GM18868 (cell line): ENCODE data around the gene IST1.

Source experiments
- ATAC-seq: cut with Tn5 transposase; IDR thresholded peaks from one replicate; pipeline ENCODE4 v1.9.1; 2021; ENCODE audit warnings: mild to moderate bottlenecking, moderate library complexity; ENCODE audit not compliant: unreplicated experiment

IST1 gene

DNA sequence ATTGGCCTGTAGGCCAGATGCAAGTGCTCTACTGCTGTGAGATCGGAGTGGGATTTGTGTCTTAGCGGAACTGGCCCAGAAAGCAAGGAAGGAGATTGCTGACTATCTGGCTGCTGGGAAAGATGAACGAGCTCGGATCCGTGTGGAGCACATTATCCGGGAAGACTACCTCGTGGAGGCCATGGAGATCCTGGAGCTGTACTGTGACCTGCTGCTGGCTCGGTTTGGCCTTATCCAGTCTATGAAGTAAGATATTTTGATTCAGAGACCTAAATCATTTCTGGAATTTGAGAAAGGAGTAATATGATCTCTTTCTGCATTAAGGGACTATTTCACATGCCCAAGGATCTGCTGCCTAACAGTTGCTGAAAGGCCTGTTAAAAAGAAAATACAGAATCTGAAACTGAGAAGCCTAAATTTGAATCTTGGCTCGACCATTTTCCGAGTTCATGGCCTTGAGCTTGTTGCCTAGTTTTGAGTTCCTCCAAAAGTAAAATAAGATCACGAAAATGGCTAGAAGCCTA is 21.1 kb downstream of the IST1 start:
- ATAC-seq: no peak

DNA sequence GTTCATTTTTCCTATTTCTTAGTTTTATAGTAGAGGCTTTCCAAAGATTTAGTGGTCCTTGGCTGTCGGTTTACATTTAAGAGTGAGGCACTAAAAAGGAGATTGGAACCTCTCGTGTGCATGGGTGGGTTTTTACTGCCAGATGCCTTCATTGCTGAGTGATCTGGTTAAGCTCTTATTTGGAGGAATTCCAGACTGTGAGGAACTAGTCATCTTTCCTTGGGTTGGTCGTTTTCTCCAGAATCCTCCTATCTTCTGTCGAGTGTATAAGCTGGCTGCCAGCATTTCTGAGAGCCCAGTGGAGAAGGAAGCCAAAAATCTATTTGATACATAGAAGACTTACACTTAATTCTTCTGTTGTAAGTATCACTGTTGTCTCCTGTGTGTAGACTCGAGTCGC is 22.6 kb downstream of the IST1 start:
- ATAC-seq: no peak

DNA sequence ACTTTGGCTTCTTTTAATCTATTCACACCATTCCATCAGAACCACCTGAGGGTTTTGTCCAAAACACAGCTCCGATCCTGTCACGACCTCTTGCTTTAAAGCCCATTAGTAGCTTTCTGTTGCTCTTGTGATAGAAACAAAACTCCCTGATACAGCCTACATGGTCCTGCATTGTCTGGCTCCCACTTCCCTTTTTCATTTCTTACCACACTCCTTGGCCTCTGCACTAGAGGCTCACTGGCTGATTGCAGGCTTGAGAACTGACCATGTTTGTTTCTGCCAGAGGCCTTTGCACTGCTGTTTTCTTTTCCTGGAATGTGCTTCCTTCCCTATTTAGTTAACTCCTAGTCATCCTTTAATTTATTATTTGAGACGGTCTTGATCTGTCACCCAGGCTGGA is 23.7 kb downstream of the IST1 start:
- peak; percentile 77 for ATAC-seq

DNA sequence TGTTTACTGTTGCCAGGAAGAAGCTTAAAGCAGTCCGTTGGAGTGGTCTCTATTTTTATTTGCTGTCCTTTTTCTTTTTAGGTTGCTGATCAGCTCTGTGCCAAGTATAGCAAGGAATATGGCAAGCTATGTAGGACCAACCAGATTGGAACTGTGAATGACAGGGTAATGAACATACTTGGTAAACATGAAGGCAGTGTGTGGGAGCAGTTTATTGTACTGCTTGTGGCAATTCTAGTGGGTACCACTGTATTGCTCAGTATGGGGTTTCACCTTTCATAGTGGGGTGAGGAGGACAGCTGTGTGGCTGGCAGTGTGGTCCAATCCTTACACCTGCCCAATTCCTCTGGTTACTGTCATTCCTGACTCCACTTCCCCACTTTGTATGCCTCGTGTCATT is 25.3 kb downstream of the IST1 start:
- no peak for ATAC-seq

DNA sequence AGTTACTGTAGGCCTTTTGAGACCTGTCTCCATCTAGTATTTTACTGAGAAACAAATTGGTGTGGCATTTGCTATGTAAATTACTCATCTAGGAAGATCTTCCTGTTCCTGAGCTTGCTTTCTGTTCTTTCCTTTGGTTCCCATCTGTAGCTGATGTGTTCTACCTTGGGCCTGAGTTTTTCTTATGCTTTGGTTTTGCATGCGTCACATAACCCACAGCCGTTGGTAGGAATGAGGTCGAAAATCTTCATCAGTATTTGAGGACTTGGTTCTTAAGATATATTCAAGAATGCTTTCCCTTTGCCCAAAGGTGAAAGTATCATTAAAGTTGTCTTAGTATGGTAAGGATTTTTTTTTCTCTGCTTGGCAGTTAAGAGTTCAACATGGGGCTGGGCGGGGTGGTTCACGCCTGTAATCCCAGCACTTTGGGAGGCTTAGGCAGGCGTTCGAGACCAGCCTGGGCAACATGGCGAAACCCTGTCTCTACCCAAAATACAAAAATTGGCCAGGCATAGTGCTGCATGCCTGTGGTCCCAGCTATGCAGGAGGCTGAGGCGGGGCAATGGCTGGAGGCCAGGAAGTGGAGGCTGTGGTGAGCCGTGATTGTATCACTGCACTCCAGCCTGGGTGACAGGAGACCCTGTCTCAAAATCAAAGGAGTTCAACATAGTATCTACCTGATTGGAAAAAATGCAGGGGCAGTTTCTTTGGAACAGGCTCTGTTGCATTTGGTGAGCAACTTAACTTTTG is 28.8 kb downstream of the IST1 start:
- no peak for ATAC-seq

DNA sequence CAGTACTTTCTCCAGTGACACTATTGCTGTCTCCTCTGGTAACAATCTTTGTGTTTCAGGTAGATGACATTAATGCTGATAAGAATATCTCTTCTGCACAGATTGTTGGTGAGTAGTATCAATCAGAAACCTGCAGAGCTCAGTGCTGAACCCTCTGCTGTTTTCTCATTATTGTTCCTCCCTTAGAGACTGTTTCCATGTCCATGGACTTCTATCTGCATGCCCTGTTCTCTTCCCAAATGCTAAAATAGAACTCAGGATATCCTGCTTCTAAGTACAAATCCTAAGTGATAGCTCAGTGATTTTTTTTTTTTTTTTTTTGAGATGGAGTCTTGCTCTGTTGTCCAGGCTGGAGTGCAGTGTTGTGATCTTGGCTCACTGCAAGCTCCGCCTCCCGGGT is 29.4 kb downstream of the IST1 start:
- ATAC-seq: no peak

DNA sequence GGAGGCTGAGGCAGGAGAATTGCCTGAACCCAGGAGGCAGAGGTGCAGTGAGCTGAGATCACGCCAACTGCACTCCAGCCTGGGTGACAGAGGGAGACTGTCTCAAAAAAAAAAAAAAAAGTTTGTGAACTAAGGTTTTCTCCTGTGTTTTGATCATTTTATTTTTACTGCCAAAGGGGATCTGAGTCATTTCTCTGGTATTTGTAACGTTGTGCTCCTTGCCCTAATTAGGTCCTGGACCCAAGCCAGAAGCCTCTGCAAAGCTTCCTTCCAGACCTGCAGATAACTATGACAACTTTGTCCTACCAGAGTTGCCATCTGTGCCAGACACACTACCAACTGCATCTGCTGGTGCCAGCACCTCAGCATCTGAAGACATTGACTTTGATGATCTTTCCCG is 32.1 kb downstream of the IST1 start:
- ATAC-seq: no peak

DNA sequence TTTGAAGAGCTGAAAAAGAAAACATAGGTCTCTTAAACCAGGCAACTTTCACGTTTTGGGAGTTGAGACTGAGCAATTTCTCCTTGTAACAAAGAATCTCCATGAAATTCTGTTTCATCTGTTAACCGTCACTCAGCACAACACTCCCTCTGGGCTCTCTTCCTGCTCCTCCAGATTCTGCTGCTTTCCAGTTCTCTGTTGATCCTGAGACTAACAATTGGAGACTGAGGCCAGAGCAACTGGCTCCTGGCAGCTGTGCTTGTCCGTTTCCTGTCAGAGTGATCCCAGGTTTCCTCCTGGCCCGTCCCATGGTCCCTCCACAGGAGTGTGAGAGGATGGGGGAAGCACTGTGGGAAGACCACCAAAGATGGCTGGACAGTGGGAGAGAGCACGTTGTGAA is 32.5 kb downstream of the IST1 start:
- ATAC-seq: no peak

DNA sequence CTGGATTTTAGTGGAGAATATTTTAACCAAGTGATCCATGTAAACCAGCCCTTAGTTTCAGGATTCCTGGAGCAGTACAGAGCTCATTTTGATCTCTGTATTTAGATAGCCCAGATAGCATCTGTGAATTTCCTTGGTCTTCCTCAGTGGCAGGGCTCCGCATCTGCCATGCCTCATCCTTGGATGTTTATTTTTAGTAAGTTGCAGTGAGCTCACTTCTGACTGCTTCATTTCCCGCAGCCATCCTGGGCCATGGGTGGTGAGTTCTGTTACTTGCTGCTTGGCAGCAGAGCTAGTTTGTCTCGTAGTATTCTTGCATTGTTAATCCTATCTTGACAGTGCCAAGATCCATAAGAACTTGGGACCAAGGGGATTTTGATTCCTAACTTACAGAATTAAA is 33.7 kb downstream of the IST1 start:
- ATAC-seq: no peak

DNA sequence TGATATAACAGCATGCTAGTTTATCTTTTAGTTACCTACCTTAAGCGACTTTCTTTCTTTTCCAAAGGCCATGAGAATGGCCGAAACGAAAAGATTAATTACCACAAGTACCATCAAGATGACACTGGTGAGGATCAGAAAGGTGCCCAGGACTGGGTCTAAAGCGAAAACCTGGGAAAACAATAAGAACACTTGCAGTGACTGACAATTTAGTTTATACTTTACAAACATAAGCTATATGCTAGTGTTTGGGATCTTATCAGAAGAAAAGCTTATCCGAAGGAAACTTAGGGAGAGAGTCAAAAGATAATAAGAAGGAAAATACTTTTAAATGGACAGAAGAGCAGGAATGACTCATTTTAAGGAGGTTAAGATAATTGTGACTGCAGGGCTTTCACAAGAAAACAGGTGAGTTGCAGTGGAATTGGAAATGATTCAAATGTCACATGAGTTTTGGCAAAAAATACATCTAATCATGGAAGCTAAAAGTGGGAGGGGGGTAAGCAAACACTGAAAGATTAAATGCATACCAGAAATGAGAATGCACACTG is 34.8 kb downstream of the IST1 start:
- ATAC-seq: no peak

DNA sequence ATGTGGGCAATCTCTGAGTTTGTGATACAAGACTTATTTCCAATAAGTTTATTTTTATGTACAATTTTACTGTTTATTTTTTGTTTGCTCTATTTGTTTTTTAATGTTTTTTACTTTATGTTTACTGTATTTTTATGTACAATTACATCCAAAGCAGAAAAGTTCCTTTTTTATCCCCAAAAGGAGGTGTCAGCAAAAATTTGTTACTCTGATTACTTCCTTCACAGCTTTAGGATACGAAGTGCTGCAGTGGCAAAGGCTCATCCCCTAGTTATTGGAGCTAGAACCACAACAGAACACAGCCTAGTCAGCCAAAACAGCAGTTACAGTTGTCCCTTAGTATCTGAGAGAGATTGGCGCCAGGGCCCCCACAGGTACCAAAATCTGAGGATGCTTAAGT is 35.7 kb downstream of the IST1 start:
- no peak for ATAC-seq

DNA sequence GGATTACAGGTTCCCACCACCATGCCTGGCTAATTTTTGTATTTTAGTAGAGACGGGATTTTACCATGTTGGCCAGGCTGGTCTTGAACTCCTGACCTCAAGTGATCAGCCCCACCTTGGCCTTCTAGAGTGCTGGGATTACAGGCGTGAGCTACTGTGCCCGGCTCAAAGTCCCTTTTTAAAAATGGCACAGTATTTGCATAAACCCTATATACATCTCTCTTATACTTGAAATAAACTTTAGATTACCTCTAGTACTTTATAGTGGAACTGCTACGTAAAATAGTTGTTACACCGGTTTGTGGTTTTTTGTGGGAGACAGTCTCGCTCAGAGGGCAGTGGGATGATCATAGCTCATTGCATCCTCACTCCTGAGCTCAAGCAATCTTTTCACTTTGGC is 36.3 kb downstream of the IST1 start:
- ATAC-seq: no peak

DNA sequence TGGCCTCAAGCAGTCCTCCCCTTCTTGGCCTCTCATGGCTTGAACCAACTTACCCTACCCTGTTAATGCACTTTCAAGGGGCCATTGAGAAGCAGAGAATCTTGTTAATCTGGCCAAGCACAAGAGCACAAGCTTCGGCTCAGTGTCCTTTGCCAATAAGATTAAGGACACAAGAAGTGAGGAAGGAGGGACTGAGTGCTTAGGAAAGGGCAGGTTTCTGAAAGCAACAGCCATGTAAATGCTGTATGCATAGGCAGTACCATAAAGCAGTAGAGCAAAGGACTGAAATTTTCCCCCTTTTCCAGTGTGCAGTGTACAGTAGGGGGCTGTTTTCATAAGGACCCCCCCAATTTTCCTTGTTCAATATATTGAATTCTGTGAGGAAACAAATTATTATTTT is 37.7 kb downstream of the IST1 start:
- ATAC-seq: no peak

DNA sequence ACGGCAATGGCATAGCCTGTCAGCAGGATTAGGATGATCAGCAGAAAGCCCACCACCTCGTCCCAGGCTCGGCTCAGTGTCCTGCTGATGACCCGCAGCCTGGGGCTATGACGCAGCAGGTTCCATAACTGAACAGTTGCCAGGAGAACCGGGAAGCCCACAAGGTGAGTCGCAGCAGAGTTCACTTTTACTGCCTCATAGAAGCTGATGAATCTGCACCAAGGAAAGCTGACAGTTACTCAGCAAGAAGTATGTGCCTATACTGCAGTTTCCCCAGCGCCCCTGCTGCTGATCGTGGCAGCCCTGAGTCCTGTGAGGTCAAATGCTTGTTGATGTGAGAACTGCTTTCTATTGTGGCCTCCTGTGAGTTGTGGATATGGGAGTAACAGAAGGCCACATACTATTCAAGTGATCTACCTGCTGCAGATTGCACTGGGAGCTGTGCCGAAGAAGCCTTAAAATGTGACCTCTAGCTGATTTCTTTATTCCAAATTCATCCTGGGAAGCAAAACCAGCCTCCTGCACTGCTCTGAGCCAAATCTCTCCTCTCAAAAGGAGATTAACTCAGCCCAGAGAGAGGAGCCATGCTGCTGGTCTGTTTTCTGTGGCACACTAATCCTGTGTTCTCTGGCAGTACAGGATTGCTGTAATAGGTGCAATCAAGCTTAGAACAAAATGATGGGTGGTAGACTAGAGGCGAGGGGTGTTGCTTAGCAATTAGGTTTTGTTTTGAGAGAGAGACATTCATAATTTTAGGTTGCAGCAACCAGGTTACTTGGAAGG is 38.8 kb downstream of the IST1 start:
- ATAC-seq: no peak

DNA sequence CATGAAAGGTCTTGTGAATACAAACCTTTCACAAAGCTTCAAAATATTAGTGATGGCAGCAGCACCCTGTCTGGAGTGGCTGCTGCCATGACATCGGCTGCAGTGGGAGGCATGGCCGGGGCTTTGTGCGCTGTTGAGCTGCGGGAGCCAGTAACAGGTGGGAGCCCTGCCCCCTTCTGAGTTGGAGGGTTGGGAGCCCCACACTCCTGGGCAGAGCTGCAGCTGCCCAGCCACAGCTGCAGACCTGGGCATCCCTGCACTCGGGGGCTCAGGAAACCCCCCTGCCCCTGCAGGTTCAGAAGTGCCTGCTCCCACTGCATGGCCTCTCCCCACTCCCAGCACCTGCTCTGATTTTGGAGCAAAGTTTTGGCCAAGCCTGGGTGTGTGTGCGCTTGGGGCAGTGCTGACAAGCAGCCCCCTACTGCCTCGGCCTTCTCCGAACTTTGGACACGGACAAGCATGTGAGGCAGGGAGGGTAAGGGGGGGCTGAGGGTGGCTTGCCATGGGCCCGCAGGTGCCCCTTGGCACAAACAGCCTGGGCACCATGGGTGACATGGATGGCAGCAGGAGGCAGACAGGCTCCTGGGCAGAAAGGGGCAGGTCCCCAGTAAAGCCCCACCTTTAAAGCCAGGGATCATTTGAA is 42.7 kb downstream of the IST1 start:
- no peak for ATAC-seq

DNA sequence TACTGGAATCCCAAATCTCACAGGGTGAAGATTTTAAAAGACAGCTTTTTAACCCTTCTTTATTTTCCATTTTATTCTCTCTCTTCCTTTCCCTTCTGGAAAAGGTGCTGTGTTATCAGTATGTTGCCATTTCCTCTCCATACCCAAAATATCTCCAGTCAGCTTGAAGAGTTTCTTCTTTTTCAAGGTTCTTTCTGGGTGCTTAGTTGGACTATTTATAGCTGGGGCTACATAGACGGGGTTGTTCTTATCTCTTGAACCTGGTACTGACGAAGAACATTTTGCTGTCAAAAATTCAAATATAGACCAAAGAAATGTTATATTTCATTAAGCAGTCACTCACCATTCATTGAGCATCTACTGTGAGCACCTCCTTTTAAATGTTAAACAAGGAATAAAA is 48.6 kb downstream of the IST1 start:
- no peak for ATAC-seq

DNA sequence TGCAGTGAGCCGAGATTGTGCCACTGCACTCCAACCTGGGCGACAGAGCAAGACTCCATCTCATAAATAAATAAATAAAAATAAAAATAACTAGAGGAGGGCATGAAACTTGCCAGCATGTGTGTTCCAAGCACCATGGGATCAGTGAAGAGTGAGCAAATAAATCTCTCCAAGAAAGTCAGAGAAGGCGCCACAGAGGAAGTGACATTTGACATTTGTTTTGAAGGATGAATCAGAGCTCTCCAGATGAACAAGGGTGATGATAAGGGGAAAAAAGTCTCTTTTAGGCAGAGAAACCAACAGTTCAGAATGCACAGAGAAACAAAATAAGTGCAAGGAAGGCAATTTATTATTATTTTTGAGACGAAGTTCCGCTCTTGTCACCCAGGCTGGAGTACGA is 50.3 kb downstream of the IST1 start:
- no peak for ATAC-seq

DNA sequence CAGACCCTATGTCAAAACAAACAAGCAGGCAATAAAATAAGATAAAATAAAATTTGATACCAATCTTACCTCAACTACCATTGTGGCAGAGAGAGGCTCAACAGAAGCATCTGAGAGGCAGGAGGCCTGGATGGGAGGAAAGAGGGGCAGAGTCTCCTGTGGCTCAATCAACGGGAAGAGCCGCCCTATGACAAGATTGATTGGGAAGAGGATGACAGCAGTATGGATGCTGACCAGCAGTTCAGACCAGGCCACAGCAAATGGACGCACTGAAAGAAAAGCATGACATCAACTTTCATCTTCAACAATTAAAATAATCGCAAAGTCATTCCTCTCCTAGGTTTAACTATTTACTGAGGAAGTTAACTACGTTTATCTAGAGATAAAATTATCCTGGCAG is 57.5 kb downstream of the IST1 start:
- ATAC-seq: no peak

DNA sequence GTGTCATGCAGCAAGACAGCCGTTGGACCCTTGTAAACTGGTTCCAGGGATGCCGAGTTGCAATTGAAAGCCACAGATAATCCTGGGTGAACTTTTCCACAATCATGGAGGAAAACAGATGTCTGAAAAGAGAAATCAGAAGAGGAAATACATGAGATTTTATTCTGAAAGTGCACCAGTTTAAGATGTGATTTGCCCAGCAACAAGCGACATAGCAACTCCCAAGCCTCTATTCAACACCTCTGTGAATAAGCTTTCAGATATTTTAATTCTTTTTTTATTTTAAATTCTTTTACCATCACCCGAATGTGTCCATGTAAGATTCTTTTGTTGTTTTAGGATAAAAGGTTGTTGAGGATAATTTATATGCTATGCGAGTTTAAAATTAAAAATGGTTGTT is 58.8 kb downstream of the IST1 start:
- ATAC-seq: no peak

DNA sequence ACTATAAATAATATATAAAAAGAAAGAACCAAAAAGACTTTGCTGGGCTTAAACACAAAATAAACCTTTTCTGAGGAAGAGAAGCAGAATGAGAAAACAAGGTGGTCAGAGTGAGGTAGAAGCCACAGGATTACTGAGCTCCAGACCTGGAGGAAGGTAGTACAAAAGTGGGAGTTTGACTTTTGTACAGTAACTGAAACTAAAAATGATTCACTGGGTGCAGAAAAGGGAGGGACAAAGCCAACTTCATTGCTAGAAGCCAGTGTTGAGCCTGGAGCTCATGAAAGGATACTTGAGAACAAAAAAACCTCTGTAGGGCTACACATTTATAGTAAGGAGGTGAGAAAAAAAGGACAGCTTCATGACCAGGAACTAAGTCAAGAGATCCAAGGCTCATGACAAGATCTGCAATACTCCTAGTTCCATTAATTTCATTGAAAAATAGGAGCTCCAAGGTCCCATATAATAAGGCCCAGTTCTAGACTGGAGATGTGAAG is 59.4 kb downstream of the IST1 start:
- ATAC-seq: no peak

DNA sequence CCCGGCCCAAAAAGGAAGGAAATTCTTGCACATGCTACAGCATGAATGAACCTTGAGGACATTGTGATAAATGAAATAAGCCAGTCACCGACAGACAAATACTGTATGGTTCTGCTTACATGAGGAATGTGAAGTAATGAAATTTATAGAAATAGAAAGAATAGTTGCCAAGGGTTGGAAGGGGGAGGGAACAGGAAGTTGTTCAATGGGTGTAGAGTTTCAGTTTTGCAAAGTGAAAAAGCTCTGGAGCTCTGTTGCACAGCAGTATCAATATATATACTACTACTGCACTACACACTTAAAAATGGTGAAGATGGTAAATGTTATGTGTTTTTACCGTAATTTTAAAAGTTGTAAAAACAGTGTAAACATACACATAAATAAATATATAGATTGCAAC is 61.2 kb downstream of the IST1 start:
- ATAC-seq: no peak
